BJ (cell line): ENCODE data around the gene HLA-DMB. TPM values are rescaled to one million over a fixed set of nuclear protein-coding genes. Genes with fewer than 3 reads are reported as not detected.

Experiments used
- CTCF ChIA-PET: fragments of 350-600 bp; formaldehyde crosslinking; extraction: SDS; loops from one replicate; lab custom pipeline; 2021; ENCODE audit warnings: antibody characterized with exemption, inconsistent platforms; lab: Yijun Ruan, JAX
- POLR2A ChIA-PET: fragments of 300-600 bp; sonication (Branson Sonifier 250); formaldehyde crosslinking; extraction: SDS; loops from one replicate; lab custom pipeline; 2021; ENCODE audit warnings: antibody characterized with exemption; lab: Charles Lee
- DNase-seq: peaks from one replicate; pipeline ENCODE4 v3.0.0-alpha.2; 2011; ENCODE audit warnings: low read depth
- H3K27me3 ChIP-seq: 2 replicates; pipeline ENCODE4 v1.6.0; 2011; ENCODE audit warnings: low read length; ENCODE audit not compliant: control insufficient read depth, insufficient read depth
- H3K36me3 ChIP-seq: 2 replicates; pipeline ENCODE4 v1.5.1; 2011; ENCODE audit warnings: low read length; ENCODE audit not compliant: control insufficient read depth, insufficient read depth
- H3K4me3 ChIP-seq: 2 replicates; pipeline ENCODE4 v1.5.1; 2011; ENCODE audit warnings: low read depth, mild to moderate bottlenecking, control low read depth, low read length
- CTCF ChIP-seq: IDR thresholded peaks from 2 replicates; pipeline ENCODE4 v1.5.1; 2011; ENCODE audit warnings: low read depth, mild to moderate bottlenecking, control low read depth, inconsistent platforms, low read length, moderate library complexity; ENCODE audit not compliant: insufficient read depth
- polyA plus RNA-seq: library from polyadenylated mRNA; depleted of rRNA; stranded (reverse); fragments of >200 nt; gene quantifications from 2 replicates; pipeline ENCODE4 v1.2.3, GENCODE V29; 2011

HLA-DMB gene
- polyA plus RNA-seq, 1 experiment = not detected

DNA sequence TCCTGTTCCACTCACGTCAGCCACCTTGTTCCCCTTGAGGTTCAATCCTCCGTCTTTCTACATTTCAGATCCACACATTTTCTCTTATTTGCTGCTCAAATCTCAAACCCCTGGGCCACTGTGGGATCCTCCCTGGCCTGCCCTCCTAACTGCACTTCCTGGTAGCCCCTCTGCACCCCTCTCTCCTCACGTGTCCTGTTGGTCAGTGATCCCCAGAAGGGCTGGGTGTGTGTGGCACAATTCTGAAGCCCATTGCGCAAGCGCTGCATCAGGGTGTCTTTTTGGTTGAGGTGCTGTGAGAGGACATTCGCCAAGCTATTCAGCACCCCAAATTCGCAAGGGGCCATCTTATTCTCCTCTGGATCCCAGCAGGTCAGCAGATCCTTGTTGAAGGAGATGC lies 2.3 kb downstream of the HLA-DMB start:
- no peak for DNase-seq
- CTCF ChIA-PET = interaction anchor here (0.9 to 9.6 kb wide), 5 partner anchors 9 to 52 kb away, joined by 3 to 246 read pairs (median 4); no protein-coding TSS in a partner anchor
- no peak overlapping the region for H3K4me3 ChIP-seq
- POLR2A ChIA-PET = no interaction called here
- no peak for TF ChIP-seq CTCF
- no peaks in the 10 kb centered on the region for H3K36me3 ChIP-seq
- peaks cover 32% of the 10 kb centered on the region for H3K27me3 ChIP-seq

DNA sequence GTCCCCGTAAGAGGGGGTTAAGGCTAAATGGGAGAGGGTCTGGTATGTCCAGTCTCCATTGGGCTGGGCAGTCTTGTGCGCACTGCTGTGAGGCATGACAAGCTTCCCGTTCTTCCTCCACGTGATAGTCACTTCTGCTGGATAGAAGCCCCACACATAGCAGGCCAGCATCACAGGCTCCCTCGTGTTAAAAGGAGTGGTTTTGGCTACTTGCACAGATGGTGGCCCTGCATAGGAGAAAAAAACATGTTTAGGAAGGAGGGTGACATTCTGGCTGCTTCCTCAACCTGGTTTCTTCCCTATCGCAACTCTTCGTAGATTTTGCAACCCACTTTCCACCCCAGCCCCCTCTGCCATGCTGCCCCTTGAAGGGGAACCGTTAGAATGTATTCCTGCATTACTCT lies 3.6 kb downstream of the HLA-DMB start:
- no peak for TF ChIP-seq CTCF
- peaks cover 32% of the 10 kb centered on the region for H3K27me3 ChIP-seq
- H3K4me3 ChIP-seq = no peak overlapping the region
- POLR2A ChIA-PET = interaction anchor here (0.6 kb wide), 1 partner anchor 35 kb away, joined by 3 read pairs; no protein-coding TSS in a partner anchor
- CTCF ChIA-PET = interaction anchor here (9.6 kb wide), 1 partner anchor 48 kb away, joined by 246 read pairs; no protein-coding TSS in a partner anchor
- no peak for DNase-seq
- H3K36me3 ChIP-seq = no peaks in the 10 kb centered on the region

DNA sequence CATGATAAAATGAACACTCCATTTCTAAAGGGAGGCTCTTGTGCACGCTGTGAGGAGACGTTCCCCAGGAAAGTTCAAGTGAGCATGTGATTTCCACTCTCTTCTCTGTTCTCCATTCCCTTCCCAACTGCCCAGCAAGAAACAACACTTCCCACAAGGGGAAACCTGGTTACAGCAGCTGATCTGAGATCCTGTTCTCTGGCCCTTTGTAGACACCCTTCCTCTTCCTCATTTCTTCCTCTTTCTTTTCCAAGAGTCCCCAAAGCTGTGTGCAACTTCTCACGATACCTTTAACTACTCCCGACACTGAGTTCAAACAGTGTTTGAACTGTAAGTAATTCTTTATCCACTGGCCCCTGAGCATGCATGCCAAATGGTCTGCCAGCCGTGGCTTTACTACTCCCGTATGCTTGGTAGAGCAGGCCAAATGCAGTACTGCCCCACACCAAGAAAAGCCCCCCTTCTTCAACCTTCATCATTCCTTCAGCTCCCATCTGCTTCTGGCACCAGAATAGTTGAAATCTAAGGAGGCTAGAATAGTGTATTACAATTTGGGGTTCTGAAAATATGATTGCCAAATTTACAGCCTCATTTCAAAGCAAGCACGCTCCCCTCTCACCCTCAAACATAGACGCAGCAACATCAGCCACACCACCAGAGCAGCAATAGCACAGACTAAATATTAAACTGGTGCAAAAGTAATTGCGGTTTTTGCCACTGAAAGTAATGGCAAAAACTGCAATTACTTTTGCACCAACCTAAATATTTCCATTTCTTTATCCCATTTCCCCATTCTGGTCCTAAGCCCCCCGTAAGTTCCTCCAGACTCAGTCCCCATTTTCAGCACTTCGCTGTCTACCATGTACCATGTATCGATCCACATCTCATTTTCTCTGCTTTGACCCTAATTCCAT lies 4.3 kb downstream of the HLA-DMB start:
- no peak for DNase-seq
- POLR2A ChIA-PET = no interaction called here
- no peaks in the 10 kb centered on the region for H3K36me3 ChIP-seq
- H3K4me3 ChIP-seq = no peak overlapping the region
- H3K27me3 ChIP-seq = peaks cover 32% of the 10 kb centered on the region
- no peak for TF ChIP-seq CTCF
- CTCF ChIA-PET = interaction anchor here (0.8 to 9.6 kb wide), 6 partner anchors 11 to 236 kb away, joined by 3 to 246 read pairs (median 6); partner anchors contain the start of gene HLA-DMA

- Histone ChIP-seq H3K4me3 (no peak overlapping the region), H3K27me3 (peaks cover 32% of the 10 kb centered on the region), H3K36me3 (no peaks in the 10 kb centered on the region)
- DNase-seq = no peak
- ChIA-PET CTCF (interaction anchor here (0.8 to 9.6 kb wide), 6 partner anchors 11 to 237 kb away, joined by 3 to 246 read pairs (median 6); partner anchors contain the start of gene HLA-DMA), POLR2A (no interaction called here)
- TF ChIP-seq CTCF = no peak
Observed at GRCh38 chr6:32935551-32936238, 5.1 kb downstream of the HLA-DMB start.
